Measurements from ENCODE around the gene DDX3X. TPM values are rescaled to one million over a fixed set of nuclear protein-coding genes. Genes with fewer than 3 reads are reported as not detected.

Gene DDX3X
- total and polyA plus RNA-seq, 9 of the 15 experiments (the other 6 are each of a cell fraction or from before 2014, with no cell fraction given), result 51.3 to 232 (median 138) TPM

- DNase-seq (ENCODE audit: extremely low read depth in 1 of 4, low spot score in 3 of 4), result peak in 2 of 4 experiments; percentile 20 to 21
- CTCF ChIA-PET (ENCODE audit: low intra/inter-chr PET ratio), result no interaction called here
Observed at GRCh38 chrX:41302370-41302769, 31.6 kb upstream of the DDX3X start.

More at GRCh38 chrX:41302370-41302769, 31.6 kb upstream of the DDX3X start:
- TF ChIP-seq CHAMP1 (IDR thresholded peaks at IDR 0.05), result no peak
- Histone ChIP-seq H3K27me3 (ENCODE audit: control insufficient read depth in 2 of 2, insufficient read depth in 2 of 2, low read length in 2 of 2) (no peaks in the 10 kb centered on the region), H3K4me3 (no peak overlapping the region), H3K4me2 (ENCODE audit: insufficient read depth, low read length) (no peak overlapping the region), H3K79me2 (ENCODE audit: control insufficient read depth, insufficient read depth, low read length) (no peaks in the 10 kb centered on the region), H3K9me1 (ENCODE audit: control insufficient read depth, insufficient read depth, low read length) (no peaks in the 10 kb centered on the region), H3K27ac (ENCODE audit: extremely low read depth, low read depth, low read length) (no peak overlapping the region), H3K9ac (ENCODE audit: insufficient read depth in 1 of 2, low read depth in 2 of 2, low read length in 2 of 2) (no peak overlapping the region), H2AFZ (ENCODE audit: low read depth, low read length) (0 out of 2 replicates have a peak overlapping the region, but pooled peaks have one; percentile 39), H3K4me1 (replicated peaks in 1 of 2; ENCODE audit: control insufficient read depth in 2 of 2, insufficient read depth in 2 of 2, low read length in 2 of 2) (peaks cover 0 to 12% of the 10 kb centered on the region in 2 experiments; a peak in 3 of 5 replicates), H3K36me3 (ENCODE audit: control insufficient read depth, insufficient read depth, low read length) (no peaks in the 10 kb centered on the region), H3K9me3 (replicated peaks; ENCODE audit: control insufficient read depth, insufficient read depth, low read depth, low read length) (no peaks in the 10 kb centered on the region), H4K20me1 (replicated peaks; ENCODE audit: control insufficient read depth, insufficient read depth, low read length) (no peaks in the 10 kb centered on the region)
- ATAC-seq (peak; percentile 53), FAIRE-seq (no peak)
- in situ Hi-C loops (cut with MboI) (no loop called here), intact Hi-C loops (cut with micrococcal nuclease) (no loop called here)
- 7% methylated on average over 5 of the region's 6 CpGs for WGBS (ENCODE audit: insufficient coverage, low coverage, missing lambda C conversion rate)
- BruUV-seq (replicated peaks), result no TSS peak
- POLR2A ChIA-PET, result no interaction called here
